PC-3 (cell line): ENCODE data around the gene CORO1C. TPM values are rescaled to one million over a fixed set of nuclear protein-coding genes. Genes with fewer than 3 reads are reported as not detected.

Experiments
- ATAC-seq: fragments of 200-7000 bp; cut with Tn5 transposase; 2 replicates; pipeline ENCODE4 v1.9.1; 2020; ENCODE audit warnings: mild to moderate bottlenecking, moderate library complexity
- BruUV-seq: library from RNA; stranded (reverse); fragments of 400-500 nt; replicated peaks from 2 replicates; lab custom pipeline; 2021; lab: Mats Ljungman, UMichigan
- CTCF ChIA-PET: fragments of 300-600 bp; sonication (Branson Sonifier 250); formaldehyde crosslinking; loops from one replicate; lab custom pipeline; 2022; ENCODE audit warnings: antibody characterized with exemption; lab: Charles Lee
- POLR2A ChIA-PET: fragments of 300-600 bp; sonication (Branson Sonifier 250); formaldehyde crosslinking; loops from one replicate; lab custom pipeline; 2022; ENCODE audit warnings: antibody characterized with exemption; ENCODE audit not compliant: unreplicated experiment; lab: Charles Lee
- DNase-seq: peaks from one replicate; pipeline ENCODE4 v3.0.0-alpha.2; 2015
- H2AFZ ChIP-seq: fragments of 300-600 bp; sonication (generic); 2 replicates; pipeline ENCODE4 v1.6.0; 2016; ENCODE audit warnings: antibody characterized with exemption, low read length
- H3F3A ChIP-seq: fragments of 300-600 bp; sonication (generic); one replicate; pipeline ENCODE4 v1.6.0; 2017; ENCODE audit warnings: antibody characterized with exemption, low read length, control low read depth, mild to moderate bottlenecking; ENCODE audit not compliant: unreplicated experiment
- H3K27ac ChIP-seq: fragments of 300-600 bp; sonication (generic); 2 replicates; pipeline ENCODE4 v1.5.1; 2016; ENCODE audit warnings: mild to moderate bottlenecking, low read length
- H3K27me3 ChIP-seq: fragments of 300-600 bp; sonication (generic); 2 replicates; pipeline ENCODE4 v1.6.1; 2016; ENCODE audit warnings: low read length, mixed read lengths
- H3K36me3 ChIP-seq: fragments of 300-600 bp; sonication (generic); 2 replicates; pipeline ENCODE4 v1.6.1; 2016; ENCODE audit warnings: low read depth, mixed run types, low read length, mixed read lengths
- H3K4me1 ChIP-seq: fragments of 300-600 bp; sonication (generic); 2 replicates; pipeline ENCODE4 v1.5.1; 2016; ENCODE audit warnings: low read length; ENCODE audit not compliant: insufficient read depth
- H3K4me2 ChIP-seq: fragments of 300-600 bp; sonication (generic); 2 replicates; pipeline ENCODE4 v1.6.0; 2016; ENCODE audit warnings: low read length
- H3K4me3 ChIP-seq: fragments of 300-600 bp; sonication (generic); 2 replicates; pipeline ENCODE4 v1.5.1; 2016; ENCODE audit warnings: mild to moderate bottlenecking, low read length, mixed read lengths
- H3K79me2 ChIP-seq: fragments of 300-600 bp; sonication (generic); 2 replicates; pipeline ENCODE4 v1.6.1; 2017; ENCODE audit warnings: low read length, mixed read lengths
- H3K9ac ChIP-seq: fragments of 300-600 bp; sonication (generic); 2 replicates; pipeline ENCODE4 v1.6.0; 2016; ENCODE audit warnings: mild to moderate bottlenecking, low read length
- H3K9me2 ChIP-seq: fragments of 300-600 bp; sonication (generic); replicated peaks from 2 replicates; pipeline ENCODE4 v1.6.1; 2016; ENCODE audit warnings: mixed run types, low read length, mixed read lengths
- H3K9me3 ChIP-seq: fragments of 300-600 bp; sonication (generic); 2 replicates; pipeline ENCODE4 v1.6.1; 2016; ENCODE audit warnings: low read length, mixed read lengths
- H4K20me1 ChIP-seq: fragments of 300-600 bp; sonication (generic); 2 replicates; pipeline ENCODE4 v1.6.1; 2016; ENCODE audit warnings: low read length, mixed read lengths
- CTCF ChIP-seq: fragments of 300-600 bp; sonication (generic); conservative IDR thresholded peaks from 2 replicates; pipeline ENCODE4 v1.5.1; 2017; ENCODE audit warnings: antibody characterized with exemption, low read depth, mild to moderate bottlenecking, low read length
- EZH2 ChIP-seq: fragments of 300-600 bp; sonication (generic); IDR thresholded peaks from one replicate; pipeline ENCODE4 v1.6.1; 2017; ENCODE audit warnings: antibody characterized with exemption, mild to moderate bottlenecking, low read length; ENCODE audit not compliant: unreplicated experiment
- EZH2phosphoT487 ChIP-seq: fragments of 300-600 bp; sonication (generic); IDR thresholded peaks from 2 replicates; pipeline ENCODE4 v1.6.1; 2018; ENCODE audit warnings: mild to moderate bottlenecking, antibody characterized with exemption, low read length, borderline replicate concordance
- intact Hi-C: fragments of 100-400 bp; cut with micrococcal nuclease; formaldehyde crosslinking; loops from 2 replicates; pipeline ENCODE4 v1.9.0; 2023
- total RNA-seq: library from RNA; depleted of rRNA; stranded (reverse); fragments of >200 nt; gene quantifications from 2 replicates; pipeline ENCODE4 v1.2.3, GENCODE V29; 2014

CORO1C gene
- total RNA-seq, 1 experiment from 2014 or later = 179 TPM

DNA sequence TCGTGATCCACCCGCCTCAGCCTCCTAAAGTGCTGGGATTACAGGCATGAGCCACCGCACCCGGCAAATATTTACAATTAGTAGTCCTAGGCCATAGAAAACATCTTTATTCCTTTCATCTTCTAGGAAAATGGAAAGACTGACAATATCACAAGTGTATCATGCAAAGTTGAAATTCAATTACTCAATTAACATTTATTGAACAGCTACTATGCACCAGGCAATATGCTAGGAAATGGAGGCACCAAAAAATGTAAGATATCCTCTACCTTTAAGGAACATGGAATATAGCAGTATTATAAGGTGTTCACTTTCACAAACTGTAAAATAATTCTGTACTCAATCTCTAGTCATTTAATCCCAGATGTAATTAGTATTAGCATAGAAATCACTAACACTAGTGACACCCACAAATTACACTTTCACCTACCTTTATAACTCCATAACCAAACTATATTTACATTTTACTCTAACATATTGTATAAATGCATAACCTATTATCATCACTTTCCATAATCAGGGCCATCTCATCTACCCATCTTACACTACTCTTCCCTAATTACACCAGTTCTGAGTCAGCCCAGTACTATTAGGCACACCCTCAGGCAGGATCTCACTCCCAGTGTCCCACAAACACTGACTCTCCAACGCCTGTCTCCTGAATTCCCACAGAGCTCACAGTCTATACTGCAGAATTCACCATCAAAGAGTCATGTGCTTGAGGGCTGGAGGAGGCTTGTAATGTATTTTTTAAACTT lies 10.4 kb downstream of the CORO1C start:
- peak overlapping the region; percentile 51 for H3K9ac ChIP-seq
- no peak for TF ChIP-seq EZH2phosphoT487
- no peak for TF ChIP-seq CTCF
- no peak for TF ChIP-seq EZH2
- peaks cover 69% of the 10 kb centered on the region for H4K20me1 ChIP-seq
- POLR2A ChIA-PET = interaction anchor here (0.6 kb wide), 1 partner anchor 417 kb away, joined by 4 read pairs; no protein-coding TSS in a partner anchor
- ATAC-seq = peak; percentile 53
- H3K4me1 ChIP-seq = peaks cover 50% of the 10 kb centered on the region
- H3K79me2 ChIP-seq = peaks cover 100% of the 10 kb centered on the region
- intact Hi-C loops = no loop called here
- peaks cover 31% of the 10 kb centered on the region for H3F3A ChIP-seq
- peaks cover 10% of the 10 kb centered on the region for H3K36me3 ChIP-seq
- CTCF ChIA-PET = no interaction called here
- H3K4me2 ChIP-seq = peak overlapping the region; percentile 71
- H3K4me3 ChIP-seq = peak overlapping the region; percentile 4; the same call in 1 of the 2 replicates
- no peaks in the 10 kb centered on the region for H3K9me3 ChIP-seq
- peak; percentile 65 for DNase-seq
- no peaks in the 10 kb centered on the region for H3K27me3 ChIP-seq
- H2AFZ ChIP-seq = no peak overlapping the region
- H3K27ac ChIP-seq = peak overlapping the region; percentile 92
- no TSS peak for BruUV-seq
- no peaks in the 10 kb centered on the region for H3K9me2 ChIP-seq

GRCh38 chr12:108717243-108717642 lies 14.1 kb downstream of the CORO1C start:
- no peak overlapping the region for H3K27ac ChIP-seq
- intact Hi-C loops = no loop called here
- CTCF ChIA-PET = no interaction called here

More at GRCh38 chr12:108717243-108717642, 14.1 kb downstream of the CORO1C start:
- Histone ChIP-seq H3K4me3 (no peak overlapping the region), H3K4me1 (peaks cover 17% of the 10 kb centered on the region), H3K36me3 (peaks cover 14% of the 10 kb centered on the region), H3K79me2 (peaks cover 100% of the 10 kb centered on the region), H2AFZ (no peak overlapping the region), H3K4me2 (no peak overlapping the region), H3K9me2 (no peaks in the 10 kb centered on the region), H4K20me1 (peaks cover 56% of the 10 kb centered on the region), H3K9me3 (no peaks in the 10 kb centered on the region), H3K27me3 (no peaks in the 10 kb centered on the region), H3F3A (peaks cover 8% of the 10 kb centered on the region), H3K9ac (no peak overlapping the region)
- TF ChIP-seq EZH2phosphoT487 = no peak
- no peak for TF ChIP-seq CTCF
- no peak for TF ChIP-seq EZH2
- POLR2A ChIA-PET = no interaction called here
- no peak for DNase-seq
- no peak for ATAC-seq
- BruUV-seq = no TSS peak
